GM12878 (cell line): Measurements from ENCODE around the gene HSFX3. TPM values are rescaled to one million over a fixed set of nuclear protein-coding genes. Genes with fewer than 3 reads are reported as not detected.

Source experiments
- BCL11A ChIP-seq: IDR thresholded peaks from 2 replicates; pipeline ENCODE4 v1.6.1; 2011; ENCODE audit warnings: low read depth, low read length
- BRCA1 ChIP-seq: IDR thresholded peaks from 2 replicates; pipeline ENCODE4 v1.6.1; 2011; ENCODE audit warnings: low read depth, low read length, improper control_type of control experiment
- CBX5 ChIP-seq: sonication (generic); IDR thresholded peaks from 2 replicates; pipeline ENCODE4 v1.6.1; 2016; ENCODE audit warnings: low read depth, moderate library complexity, mild to moderate bottlenecking, inconsistent platforms
- CHD2 ChIP-seq: IDR thresholded peaks from 2 replicates; pipeline ENCODE4 v1.6.1; 2011; ENCODE audit warnings: low read depth, low read length, improper control_type of control experiment, borderline replicate concordance
- EGR1 ChIP-seq, 2 experiments: IDR thresholded peaks; 1 replicate in 1 of 2; 2 replicates in 1 of 2; pipeline ENCODE4 v1.6.1; 2011 to 2012; ENCODE audit warnings: low read depth in 2 of 2, low read length in 2 of 2, borderline replicate concordance in 1 of 2, mild to moderate bottlenecking in 1 of 2, moderate library complexity in 1 of 2
- LARP7 ChIP-seq: fragments of 450-650 bp; IDR thresholded peaks from 2 replicates; pipeline ENCODE4 v1.6.1; 2017; ENCODE audit warnings: mild to moderate bottlenecking
- PAX5 ChIP-seq: IDR thresholded peaks from 2 replicates; pipeline ENCODE4 v1.6.1; 2011; ENCODE audit warnings: low read depth, low read length, borderline replicate concordance
- RAD51 ChIP-seq: fragments of 450-650 bp; IDR thresholded peaks from 2 replicates; pipeline ENCODE4 v1.6.1; 2016; ENCODE audit warnings: moderate library complexity, mild to moderate bottlenecking, inconsistent platforms
- RUNX3 ChIP-seq: IDR thresholded peaks from 2 replicates; pipeline ENCODE4 v1.6.1; 2012; ENCODE audit warnings: low read length, inconsistent platforms
- SIX5 ChIP-seq: IDR thresholded peaks from 2 replicates; pipeline ENCODE4 v1.6.1; 2011; ENCODE audit warnings: mild to moderate bottlenecking, low read depth, low read length, moderate library complexity; ENCODE audit not compliant: severe bottlenecking
- SP1 ChIP-seq: IDR thresholded peaks from one replicate; pipeline ENCODE4 v1.6.1; 2011; ENCODE audit warnings: low read depth, low read length
- SPI1 ChIP-seq: IDR thresholded peaks from 2 replicates; pipeline ENCODE4 v1.6.1; 2011; ENCODE audit warnings: low read depth, mild to moderate bottlenecking, low read length, moderate library complexity, borderline replicate concordance; ENCODE audit not compliant: insufficient read depth
- SRF ChIP-seq, 2 experiments: IDR thresholded peaks; 2 replicates each; pipeline ENCODE4 v1.6.1; 2011; ENCODE audit warnings: low read depth in 2 of 2, low read length in 2 of 2, mild to moderate bottlenecking in 1 of 2, moderate library complexity in 1 of 2
- STAT3 ChIP-seq: IDR thresholded peaks from 2 replicates; pipeline ENCODE4 v1.6.1; 2011; ENCODE audit warnings: low read depth, low read length, improper control_type of control experiment
- TARDBP ChIP-seq: IDR thresholded peaks from 2 replicates; pipeline ENCODE4 v1.6.1; 2016; ENCODE audit warnings: borderline replicate concordance
- ZNF24 ChIP-seq: fragments of 450-650 bp; IDR thresholded peaks from 2 replicates; pipeline ENCODE4 v1.6.1; 2017; ENCODE audit warnings: antibody characterized with exemption, mild to moderate bottlenecking
- ZZZ3 ChIP-seq: IDR thresholded peaks from 2 replicates; pipeline ENCODE4 v1.6.1; 2011; ENCODE audit warnings: low read depth; ENCODE audit not compliant: control insufficient read depth, insufficient read length
- polyA plus RNA-seq, 11 experiments: library from polyadenylated mRNA; depleted of rRNA in 4 of 11; unstranded in 6 of 11; stranded (reverse) in 5 of 11; fragments of >200 nt; fragmentation: Nextera tagmentation in 4 of 11; fragmentation: Illumina TruSeq in 1 of 11; extraction: Ambion mirVana in 4 of 11; extraction: Trizol in 1 of 11; gene quantifications; 1 replicate in 1 of 11; 2 replicates in 10 of 11; pipeline versions ENCODE4 v1.2.1 to v1.2.3, GENCODE V29; 2011 to 2016; ENCODE audit warnings: inconsistent platforms in 2 of 11, missing spikeins in 2 of 11, low read depth in 1 of 11
- total RNA-seq, 4 experiments: library from RNA; depleted of rRNA in 3 of 4; stranded (reverse); fragments of >200 nt in 3 of 4; fragmentation: Illumina TruSeq in 1 of 4; extraction: Trizol in 1 of 4; gene quantifications; 2 replicates each; pipeline versions ENCODE4 v1.2.1 to v1.2.3, GENCODE V29; 2013 to 2021
- TF ChIP-seq, protein P1 (sequence below): fragments of 450-650 bp; formaldehyde crosslinking; IDR thresholded peaks from 2 replicates; pipeline ENCODE4 v1.5.0; 2022; ENCODE audit warnings: mild to moderate bottlenecking, missing genetic modification characterization
- TF ChIP-seq, protein P2 (sequence below): fragments of 150-350 bp; IDR thresholded peaks from 2 replicates; pipeline ENCODE4 v1.6.1; 2016; ENCODE audit warnings: low read depth, low read length
- TF ChIP-seq, protein P3 (sequence below): fragments of 450-650 bp; IDR thresholded peaks from 2 replicates; pipeline ENCODE4 v1.6.1; 2017; ENCODE audit warnings: borderline replicate concordance
- TF ChIP-seq, protein P4 (sequence below): IDR thresholded peaks from 2 replicates; pipeline ENCODE4 v1.6.1; 2011; ENCODE audit warnings: mild to moderate bottlenecking, low read depth, low read length, moderate library complexity; ENCODE audit not compliant: insufficient replicate concordance

The HSFX3 gene
- total and polyA plus RNA-seq, 10 of the 15 experiments (the other 5 are each of a cell fraction or from before 2014, with no cell fraction given): 0.05 to 0.40 (median 0.29) TPM; not detected in 5

DNA sequence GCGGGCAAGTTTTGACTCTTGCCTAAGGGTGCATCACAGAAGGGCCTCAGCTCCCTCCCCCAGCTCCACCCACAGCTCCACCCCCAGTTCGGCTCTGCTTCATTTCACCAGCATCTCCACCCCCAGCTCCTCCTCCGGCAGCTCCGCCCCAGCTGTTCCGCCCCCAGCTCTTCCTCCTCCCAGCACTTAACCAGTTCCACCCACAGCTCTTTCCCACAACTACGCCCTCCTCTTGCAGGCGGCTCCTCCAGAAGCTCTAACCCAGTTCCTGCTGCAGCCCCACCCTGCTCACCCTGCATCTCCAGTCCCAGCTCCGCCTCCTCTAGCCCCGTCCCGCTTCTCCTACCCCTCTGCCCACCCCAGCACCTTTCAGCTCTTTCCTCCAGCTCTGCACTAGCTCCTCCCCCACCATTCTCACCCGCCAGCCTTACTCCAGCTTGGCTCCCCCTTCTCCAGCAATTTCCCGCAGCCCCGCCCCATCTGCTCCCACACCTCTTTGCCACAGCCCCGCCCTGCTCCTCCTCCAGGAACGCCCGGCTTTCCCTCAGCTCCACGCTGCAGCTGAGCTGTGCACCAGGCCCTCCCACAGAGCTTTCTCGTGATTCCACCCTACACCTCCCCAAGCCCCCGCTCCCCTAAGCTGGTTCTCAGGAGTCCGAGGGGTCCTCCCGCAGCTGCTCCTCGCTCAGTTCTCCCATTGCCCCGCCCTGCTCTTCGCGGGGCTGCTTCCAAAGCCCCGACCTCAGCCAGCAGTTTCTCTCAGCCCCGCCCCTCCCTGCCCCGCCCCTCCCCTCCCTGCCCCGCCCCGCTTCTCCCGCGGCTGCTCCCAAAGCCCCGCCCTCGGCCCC is 10.2 kb downstream of the HSFX3 start (continued):
- TF ChIP-seq, protein P1, sequence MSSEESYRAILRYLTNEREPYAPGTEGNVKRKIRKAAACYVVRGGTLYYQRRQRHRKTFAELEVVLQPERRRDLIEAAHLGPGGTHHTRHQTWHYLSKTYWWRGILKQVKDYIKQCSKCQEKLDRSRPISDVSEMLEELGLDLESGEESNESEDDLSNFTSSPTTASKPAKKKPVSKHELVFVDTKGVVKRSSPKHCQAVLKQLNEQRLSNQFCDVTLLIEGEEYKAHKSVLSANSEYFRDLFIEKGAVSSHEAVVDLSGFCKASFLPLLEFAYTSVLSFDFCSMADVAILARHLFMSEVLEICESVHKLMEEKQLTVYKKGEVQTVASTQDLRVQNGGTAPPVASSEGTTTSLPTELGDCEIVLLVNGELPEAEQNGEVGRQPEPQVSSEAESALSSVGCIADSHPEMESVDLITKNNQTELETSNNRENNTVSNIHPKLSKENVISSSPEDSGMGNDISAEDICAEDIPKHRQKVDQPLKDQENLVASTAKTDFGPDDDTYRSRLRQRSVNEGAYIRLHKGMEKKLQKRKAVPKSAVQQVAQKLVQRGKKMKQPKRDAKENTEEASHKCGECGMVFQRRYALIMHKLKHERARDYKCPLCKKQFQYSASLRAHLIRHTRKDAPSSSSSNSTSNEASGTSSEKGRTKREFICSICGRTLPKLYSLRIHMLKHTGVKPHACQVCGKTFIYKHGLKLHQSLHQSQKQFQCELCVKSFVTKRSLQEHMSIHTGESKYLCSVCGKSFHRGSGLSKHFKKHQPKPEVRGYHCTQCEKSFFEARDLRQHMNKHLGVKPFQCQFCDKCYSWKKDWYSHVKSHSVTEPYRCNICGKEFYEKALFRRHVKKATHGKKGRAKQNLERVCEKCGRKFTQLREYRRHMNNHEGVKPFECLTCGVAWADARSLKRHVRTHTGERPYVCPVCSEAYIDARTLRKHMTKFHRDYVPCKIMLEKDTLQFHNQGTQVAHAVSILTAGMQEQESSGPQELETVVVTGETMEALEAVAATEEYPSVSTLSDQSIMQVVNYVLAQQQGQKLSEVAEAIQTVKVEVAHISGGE (CRISPR knock-in tag): no peak
- TF ChIP-seq CHD2 (no peak), EGR1 (IDR thresholded peaks at IDR 0.05; ENCODE audit: borderline replicate concordance in 1 of 2, low read depth in 2 of 2, low read length in 2 of 2) (0 out of 3 replicates have a peak, but pooled peaks of 1 of the 2 experiments have one; percentile 33), RAD51 (no peak), BCL11A (no peak), SRF (IDR thresholded peaks at IDR 0.05; ENCODE audit: low read depth in 2 of 2, low read length in 2 of 2) (no peak), SIX5 (no peak), PAX5 (0 out of 2 replicates have a peak, but pooled peaks have one; percentile 29), TARDBP (no peak), BRCA1 (no peak), SP1 (no peak), ZZZ3 (no peak), ZNF24 (no peak), SPI1 (peak; percentile 21; the same call in 1 of the 2 replicates), STAT3 (no peak), CBX5 (no peak), RUNX3 (peak; percentile 6; the same call in 1 of the 2 replicates), LARP7 (no peak)
- TF ChIP-seq, protein P2, sequence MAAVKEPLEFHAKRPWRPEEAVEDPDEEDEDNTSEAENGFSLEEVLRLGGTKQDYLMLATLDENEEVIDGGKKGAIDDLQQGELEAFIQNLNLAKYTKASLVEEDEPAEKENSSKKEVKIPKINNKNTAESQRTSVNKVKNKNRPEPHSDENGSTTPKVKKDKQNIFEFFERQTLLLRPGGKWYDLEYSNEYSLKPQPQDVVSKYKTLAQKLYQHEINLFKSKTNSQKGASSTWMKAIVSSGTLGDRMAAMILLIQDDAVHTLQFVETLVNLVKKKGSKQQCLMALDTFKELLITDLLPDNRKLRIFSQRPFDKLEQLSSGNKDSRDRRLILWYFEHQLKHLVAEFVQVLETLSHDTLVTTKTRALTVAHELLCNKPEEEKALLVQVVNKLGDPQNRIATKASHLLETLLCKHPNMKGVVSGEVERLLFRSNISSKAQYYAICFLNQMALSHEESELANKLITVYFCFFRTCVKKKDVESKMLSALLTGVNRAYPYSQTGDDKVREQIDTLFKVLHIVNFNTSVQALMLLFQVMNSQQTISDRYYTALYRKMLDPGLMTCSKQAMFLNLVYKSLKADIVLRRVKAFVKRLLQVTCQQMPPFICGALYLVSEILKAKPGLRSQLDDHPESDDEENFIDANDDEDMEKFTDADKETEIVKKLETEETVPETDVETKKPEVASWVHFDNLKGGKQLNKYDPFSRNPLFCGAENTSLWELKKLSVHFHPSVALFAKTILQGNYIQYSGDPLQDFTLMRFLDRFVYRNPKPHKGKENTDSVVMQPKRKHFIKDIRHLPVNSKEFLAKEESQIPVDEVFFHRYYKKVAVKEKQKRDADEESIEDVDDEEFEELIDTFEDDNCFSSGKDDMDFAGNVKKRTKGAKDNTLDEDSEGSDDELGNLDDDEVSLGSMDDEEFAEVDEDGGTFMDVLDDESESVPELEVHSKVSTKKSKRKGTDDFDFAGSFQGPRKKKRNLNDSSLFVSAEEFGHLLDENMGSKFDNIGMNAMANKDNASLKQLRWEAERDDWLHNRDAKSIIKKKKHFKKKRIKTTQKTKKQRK: no peak
- TF ChIP-seq, protein P3, sequence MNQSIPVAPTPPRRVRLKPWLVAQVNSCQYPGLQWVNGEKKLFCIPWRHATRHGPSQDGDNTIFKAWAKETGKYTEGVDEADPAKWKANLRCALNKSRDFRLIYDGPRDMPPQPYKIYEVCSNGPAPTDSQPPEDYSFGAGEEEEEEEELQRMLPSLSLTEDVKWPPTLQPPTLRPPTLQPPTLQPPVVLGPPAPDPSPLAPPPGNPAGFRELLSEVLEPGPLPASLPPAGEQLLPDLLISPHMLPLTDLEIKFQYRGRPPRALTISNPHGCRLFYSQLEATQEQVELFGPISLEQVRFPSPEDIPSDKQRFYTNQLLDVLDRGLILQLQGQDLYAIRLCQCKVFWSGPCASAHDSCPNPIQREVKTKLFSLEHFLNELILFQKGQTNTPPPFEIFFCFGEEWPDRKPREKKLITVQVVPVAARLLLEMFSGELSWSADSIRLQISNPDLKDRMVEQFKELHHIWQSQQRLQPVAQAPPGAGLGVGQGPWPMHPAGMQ: no peak
- TF ChIP-seq, protein P4, sequence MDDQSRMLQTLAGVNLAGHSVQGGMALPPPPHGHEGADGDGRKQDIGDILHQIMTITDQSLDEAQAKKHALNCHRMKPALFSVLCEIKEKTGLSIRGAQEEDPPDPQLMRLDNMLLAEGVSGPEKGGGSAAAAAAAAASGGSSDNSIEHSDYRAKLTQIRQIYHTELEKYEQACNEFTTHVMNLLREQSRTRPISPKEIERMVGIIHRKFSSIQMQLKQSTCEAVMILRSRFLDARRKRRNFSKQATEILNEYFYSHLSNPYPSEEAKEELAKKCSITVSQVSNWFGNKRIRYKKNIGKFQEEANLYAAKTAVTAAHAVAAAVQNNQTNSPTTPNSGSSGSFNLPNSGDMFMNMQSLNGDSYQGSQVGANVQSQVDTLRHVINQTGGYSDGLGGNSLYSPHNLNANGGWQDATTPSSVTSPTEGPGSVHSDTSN: no peak
